ENCODE results near the gene ARMC9. TPM values are rescaled to one million over a fixed set of nuclear protein-coding genes. Genes with fewer than 3 reads are reported as not detected.

ARMC9 gene
- total and polyA plus RNA-seq, 2 of the 13 experiments (the other 11 are each of a cell fraction or from before 2014, with no cell fraction given) = 9.1 to 12.8 TPM

DNA sequence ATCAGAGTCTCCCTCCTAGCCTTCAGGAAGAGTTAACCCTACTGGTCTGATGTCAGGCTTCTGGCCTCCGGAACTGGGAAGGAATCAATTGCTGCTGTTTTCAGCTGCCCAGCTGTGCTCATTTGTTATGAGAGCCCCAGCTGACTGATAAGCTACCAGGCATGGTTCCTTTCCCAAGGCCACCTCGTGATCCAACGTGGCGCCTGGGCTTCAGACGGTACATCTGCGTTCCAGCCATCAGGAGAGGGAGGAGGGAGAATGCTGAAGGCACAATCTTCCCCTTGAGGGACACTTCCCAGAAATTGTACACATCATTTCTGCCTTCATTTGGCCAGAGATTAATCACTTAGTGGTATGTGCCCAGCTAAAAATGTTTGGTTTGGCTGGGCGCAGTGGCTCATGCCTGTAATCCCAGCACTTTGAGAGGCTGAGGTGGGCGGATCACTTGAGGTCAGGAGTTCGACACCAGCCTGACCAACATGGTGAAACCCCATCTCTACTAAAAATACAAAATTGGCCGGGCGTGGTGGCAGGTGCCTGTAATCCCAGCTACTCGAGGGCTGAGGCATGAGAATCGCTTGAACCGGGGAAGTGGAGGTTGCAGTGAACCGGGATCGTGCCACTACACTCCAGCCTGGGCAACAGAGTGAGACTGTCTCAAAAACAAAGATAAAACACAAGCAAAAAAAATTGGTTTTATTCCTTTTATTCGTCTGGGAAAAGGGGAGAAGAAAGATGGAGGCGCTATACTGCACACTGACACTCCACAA, 10.5 kb upstream of the ARMC9 start (continued):
- TF ChIP-seq, protein P1, sequence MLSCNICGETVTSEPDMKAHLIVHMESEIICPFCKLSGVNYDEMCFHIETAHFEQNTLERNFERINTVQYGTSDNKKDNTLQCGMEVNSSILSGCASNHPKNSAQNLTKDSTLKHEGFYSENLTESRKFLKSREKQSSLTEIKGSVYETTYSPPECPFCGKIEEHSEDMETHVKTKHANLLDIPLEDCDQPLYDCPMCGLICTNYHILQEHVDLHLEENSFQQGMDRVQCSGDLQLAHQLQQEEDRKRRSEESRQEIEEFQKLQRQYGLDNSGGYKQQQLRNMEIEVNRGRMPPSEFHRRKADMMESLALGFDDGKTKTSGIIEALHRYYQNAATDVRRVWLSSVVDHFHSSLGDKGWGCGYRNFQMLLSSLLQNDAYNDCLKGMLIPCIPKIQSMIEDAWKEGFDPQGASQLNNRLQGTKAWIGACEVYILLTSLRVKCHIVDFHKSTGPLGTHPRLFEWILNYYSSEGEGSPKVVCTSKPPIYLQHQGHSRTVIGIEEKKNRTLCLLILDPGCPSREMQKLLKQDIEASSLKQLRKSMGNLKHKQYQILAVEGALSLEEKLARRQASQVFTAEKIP (CRISPR knock-in tag; IDR thresholded peaks at IDR 0.05; ENCODE audit: borderline replicate concordance) = no peak
- TF ChIP-seq ZNF3 (CRISPR knock-in tag; IDR thresholded peaks at IDR 0.05) = no peak
- no peak for TF ChIP-seq BCL6 (CRISPR knock-in tag; IDR thresholded peaks at IDR 0.05)
- peak; percentile 84; the same call in 1 of the 2 replicates for TF ChIP-seq MIXL1 (CRISPR knock-in tag; IDR thresholded peaks at IDR 0.05)
- TF ChIP-seq ZNF232 (CRISPR knock-in tag; IDR thresholded peaks at IDR 0.05; ENCODE audit: borderline replicate concordance) = no peak; the same call in 1 of the 2 replicates
- no peak for TF ChIP-seq HNRNPUL1 (IDR thresholded peaks at IDR 0.05; ENCODE audit: low read depth, low read length)
- no peak for TF ChIP-seq ZNF776 (CRISPR knock-in tag; IDR thresholded peaks at IDR 0.05)
- TF ChIP-seq HMGA1 (CRISPR knock-in tag; conservative IDR thresholded peaks at IDR 0.05) = no peak
- no peak for TF ChIP-seq ZNF749 (CRISPR knock-in tag; IDR thresholded peaks at IDR 0.05; ENCODE audit: borderline replicate concordance)
- no peak for TF ChIP-seq ZSCAN5A (CRISPR knock-in tag; IDR thresholded peaks at IDR 0.05; ENCODE audit: borderline replicate concordance)
- no peak for TF ChIP-seq ZNF766 (CRISPR knock-in tag; IDR thresholded peaks at IDR 0.05; ENCODE audit: borderline replicate concordance)
- peak; percentile 79; the same call in 1 of the 2 replicates for TF ChIP-seq ZSCAN9 (CRISPR knock-in tag; IDR thresholded peaks at IDR 0.05; ENCODE audit: borderline replicate concordance)
- no peak for TF ChIP-seq ZC3H13 (CRISPR knock-in tag; IDR thresholded peaks at IDR 0.05)
- no peak for TF ChIP-seq SMAD1 (CRISPR knock-in tag; IDR thresholded peaks at IDR 0.05; ENCODE audit: borderline replicate concordance, low read depth)
- no peak for TF ChIP-seq RFX3 (CRISPR knock-in tag; IDR thresholded peaks at IDR 0.05)
- no peak for TF ChIP-seq KDM5A (IDR thresholded peaks at IDR 0.05; ENCODE audit: borderline replicate concordance, low read length)
- TF ChIP-seq MED1 (CRISPR knock-in tag; IDR thresholded peaks at IDR 0.05) = peak; percentile 80
- no peak for TF ChIP-seq THAP9 (CRISPR knock-in tag; IDR thresholded peaks at IDR 0.05; ENCODE audit: borderline replicate concordance)
- TF ChIP-seq, protein P2, sequence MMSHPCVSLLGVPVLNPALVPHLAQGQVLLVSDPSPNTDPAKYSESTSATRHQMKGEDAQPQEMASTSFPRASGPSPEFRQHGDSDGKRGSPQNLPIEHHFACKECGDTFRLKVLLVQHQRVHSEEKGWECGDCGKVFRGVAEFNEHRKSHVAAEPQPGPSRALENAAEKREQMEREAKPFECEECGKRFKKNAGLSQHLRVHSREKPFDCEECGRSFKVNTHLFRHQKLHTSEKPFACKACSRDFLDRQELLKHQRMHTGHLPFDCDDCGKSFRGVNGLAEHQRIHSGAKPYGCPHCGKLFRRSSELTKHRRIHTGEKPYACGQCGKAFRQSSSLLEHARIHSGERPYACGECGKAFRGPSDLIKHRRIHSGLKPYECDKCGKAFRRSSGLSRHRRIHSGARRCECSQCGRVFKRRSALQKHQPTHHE (CRISPR knock-in tag; IDR thresholded peaks at IDR 0.05; ENCODE audit: borderline replicate concordance) = 0 out of 2 replicates have a peak, but pooled peaks have one; percentile 48
- no peak for TF ChIP-seq NR1H2 (CRISPR knock-in tag; IDR thresholded peaks at IDR 0.05; ENCODE audit: borderline replicate concordance, low read depth)
- TF ChIP-seq ATM (IDR thresholded peaks at IDR 0.05; ENCODE audit: borderline replicate concordance) = no peak
- TF ChIP-seq DNMT3B (CRISPR knock-in tag; conservative IDR thresholded peaks at IDR 0.05) = no peak
- no peak for TF ChIP-seq ZNF557 (CRISPR knock-in tag; IDR thresholded peaks at IDR 0.05)
- TF ChIP-seq STAT5B (CRISPR knock-in tag; IDR thresholded peaks at IDR 0.05) = no peak

Data from HepG2 (cell line).